Mucosa of descending colon (tissue), 3 donors: ENCODE results near the gene MATN3. TPM values are rescaled to one million over a fixed set of nuclear protein-coding genes. Genes with fewer than 3 reads are reported as not detected.

Experiments
- ATAC-seq: fragments of 200-7000 bp; cut with Tn5 transposase; one replicate; pipeline ENCODE4 v1.9.1; 2020; ENCODE audit warnings: mild to moderate bottlenecking, moderate library complexity
- DNase-seq, 3 donors: peaks; one replicate each; pipeline ENCODE4 v3.0.0-alpha.2; 2020
- H3K36me3 ChIP-seq: fragments of 200-600 bp; one replicate; pipeline ENCODE4 v1.8.0; 2021; ENCODE audit warnings: low read depth, mild to moderate bottlenecking
- H3K4me1 ChIP-seq: fragments of 200-600 bp; one replicate; pipeline ENCODE4 v1.8.0; 2021; ENCODE audit warnings: low read depth, mild to moderate bottlenecking
- H3K4me3 ChIP-seq: fragments of 200-600 bp; one replicate; pipeline ENCODE4 v1.8.0; 2021; ENCODE audit warnings: mild to moderate bottlenecking
- H3K9me3 ChIP-seq: fragments of 200-600 bp; one replicate; pipeline ENCODE4 v1.8.0; 2021; ENCODE audit warnings: mild to moderate bottlenecking
- CTCF ChIP-seq: fragments of 200-600 bp; IDR thresholded peaks from one replicate; pipeline ENCODE4 v1.8.0; 2022; ENCODE audit warnings: antibody characterized with exemption, mild to moderate bottlenecking
- intact Hi-C, 2 donors: fragments of 100-400 bp; cut with DNase I in 1 of 2; cut with micrococcal nuclease in 1 of 2; formaldehyde crosslinking; loops; one replicate each; pipeline versions ENCODE4 v1.11.0 to v1.11.1; 2022; cut with DNase I, micrococcal nuclease
- total RNA-seq, 3 donors: library from RNA; stranded (reverse); fragmentation: NEBNext Ultra II Directional in 2 of 3; extraction: Animal tissue kit (Norgen Biotek cat#: 25700) in 2 of 3; gene quantifications; one replicate each; pipeline versions ENCODE4 v1.2.1 to v1.2.4, GENCODE V29; 2021 to 2023
- donor health status: DM: no; HTN: no; CAD: no; lungs with moderate emphysema.
- donor health status: DM: no; HTN: no; CAD: no.
- donor health status: DM: no; HTN: yes; CAD: no.

MATN3 gene
- total RNA-seq, 3 donors from 2014 or later = 0.70 to 0.89 TPM; not detected in 1

GRCh38 chr2:19963386-19963785, 49.1 kb downstream of the MATN3 start:
- no peak for DNase-seq
- Histone ChIP-seq H3K4me1 (no peaks in the 10 kb centered on the region), H3K36me3 (no peaks in the 10 kb centered on the region), H3K4me3 (no peak overlapping the region), H3K9me3 (no peaks in the 10 kb centered on the region)
- TF ChIP-seq CTCF = no peak
- intact Hi-C loops = no loop called here
- no peak for ATAC-seq

GRCh38 chr2:19955544-19956422, 56.7 kb downstream of the MATN3 start:
- Histone ChIP-seq H3K36me3 (no peaks in the 10 kb centered on the region), H3K9me3 (no peaks in the 10 kb centered on the region), H3K4me1 (no peaks in the 10 kb centered on the region), H3K4me3 (no peak overlapping the region)
- intact Hi-C loops = loop anchor here in 1 of 2 donors (5.0 kb wide), 1 partner anchor 142 kb away; no protein-coding TSS in a partner anchor
- DNase-seq (peak in 2 of 3 donors; percentile 49 to 59), ATAC-seq (peak; percentile 94)
- TF ChIP-seq CTCF = peak; percentile 40

GRCh38 chr2:19949071-19949470, 63.4 kb downstream of the MATN3 start:
- DNase-seq = no peak
- no peak for TF ChIP-seq CTCF
- ATAC-seq = no peak
- Histone ChIP-seq H3K9me3 (no peaks in the 10 kb centered on the region), H3K36me3 (no peaks in the 10 kb centered on the region), H3K4me3 (no peak overlapping the region), H3K4me1 (no peaks in the 10 kb centered on the region)
- intact Hi-C loops = no loop called here

GRCh38 chr2:19947184-19947940, 65.1 kb downstream of the MATN3 start:
- no peak overlapping the region for H3K4me3 ChIP-seq
- no peaks in the 10 kb centered on the region for H3K9me3 ChIP-seq
- ATAC-seq (no peak), DNase-seq (no peak)
- TF ChIP-seq CTCF = no peak
- H3K4me1 ChIP-seq = no peaks in the 10 kb centered on the region
- H3K36me3 ChIP-seq = no peaks in the 10 kb centered on the region
- intact Hi-C loops = no loop called here

GRCh38 chr2:19944205-19944845, 68.1 kb downstream of the MATN3 start:
- H3K36me3 ChIP-seq = no peaks in the 10 kb centered on the region
- H3K4me3 ChIP-seq = no peak overlapping the region
- ATAC-seq (no peak), DNase-seq (no peak)
- no peak for TF ChIP-seq CTCF
- H3K4me1 ChIP-seq = no peaks in the 10 kb centered on the region
- H3K9me3 ChIP-seq = no peaks in the 10 kb centered on the region
- intact Hi-C loops = no loop called here
